ENCODE data around the gene GATM. TPM values are rescaled to one million over a fixed set of nuclear protein-coding genes. Genes with fewer than 3 reads are reported as not detected.

GATM gene
- total RNA-seq, 1 experiment from 2014 or later: 1.6 TPM

DNA sequence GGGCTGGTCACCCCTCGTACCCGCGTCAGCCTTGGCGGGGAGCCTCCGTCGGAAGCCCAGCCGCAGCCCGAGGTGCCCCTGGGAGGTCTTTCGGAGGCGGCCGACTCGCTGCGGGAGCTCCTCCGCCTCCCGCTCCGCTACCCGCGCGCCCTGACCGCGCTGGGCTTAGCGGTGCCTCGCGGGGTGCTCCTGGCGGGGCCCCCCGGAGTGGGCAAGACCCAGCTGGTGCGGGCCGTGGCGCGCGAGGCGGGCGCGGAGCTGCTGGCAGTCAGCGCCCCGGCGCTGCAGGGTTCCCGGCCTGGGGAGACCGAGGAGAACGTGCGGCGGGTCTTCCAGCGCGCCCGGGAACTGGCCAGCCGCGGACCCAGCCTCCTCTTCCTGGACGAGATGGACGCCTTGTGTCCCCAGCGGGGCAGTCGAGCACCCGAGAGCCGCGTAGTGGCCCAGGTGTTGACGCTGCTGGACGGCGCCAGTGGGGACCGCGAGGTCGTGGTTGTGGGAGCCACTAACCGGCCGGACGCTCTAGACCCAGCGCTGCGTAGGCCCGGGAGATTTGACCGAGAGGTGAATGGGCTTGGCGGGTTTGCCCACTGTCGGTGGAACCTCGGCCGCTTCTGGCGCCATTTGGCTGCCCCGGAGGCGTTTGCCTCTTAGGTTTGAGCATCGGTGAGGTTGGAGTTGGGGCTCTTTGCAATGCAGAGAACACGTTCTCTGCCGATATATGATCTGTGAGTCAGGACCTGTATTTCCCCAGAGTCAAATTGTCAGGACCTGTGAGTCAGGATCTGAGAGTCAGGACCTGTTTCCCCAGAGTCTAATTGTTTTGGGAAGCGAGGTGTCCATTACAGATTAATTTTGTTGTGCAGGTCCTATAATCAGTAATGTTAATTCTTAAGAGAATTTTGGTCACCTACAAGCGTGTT is 24.9 kb upstream of the GATM start:
- peaks cover 30% of the 10 kb centered on the region for H3K36me3 Mint-ChIP-seq (ENCODE audit: insufficient read depth, unreplicated experiment)
- H3K27ac Mint-ChIP-seq (ENCODE audit: low read depth, unreplicated experiment): peak overlapping the region; percentile 85
- intact Hi-C loops (cut with micrococcal nuclease): loop anchor here (1.0 to 2.0 kb wide), 3 partner anchors 54 to 203 kb away; no protein-coding TSS in a partner anchor
- H3K9me3 Mint-ChIP-seq (ENCODE audit: unreplicated experiment): no peaks in the 10 kb centered on the region
- BruUV-seq (replicated peaks): TSS peak; percentile 20
- POLR2A ChIA-PET: interaction anchor here (0.7 to 4.5 kb wide), 20 partner anchors 9 to 274 kb away, joined by 3 to 62 read pairs (median 6); partner anchors contain the start of genes BLOC1S6, DUOX1, DUOXA1 and SQOR
- H3K27me3 Mint-ChIP-seq (ENCODE audit: insufficient read depth, unreplicated experiment): no peaks in the 10 kb centered on the region
- peaks cover 27% of the 10 kb centered on the region for H3K4me1 Mint-ChIP-seq (ENCODE audit: insufficient read depth, unreplicated experiment)
- CTCF ChIA-PET: interaction anchor here (0.7 to 5.0 kb wide), 9 partner anchors 8 to 240 kb away, joined by 3 to 44 read pairs (median 10); no protein-coding TSS in a partner anchor
- H3K4me3 Mint-ChIP-seq (ENCODE audit: unreplicated experiment): peak overlapping the region; percentile 91
- TF ChIP-seq, protein P1, sequence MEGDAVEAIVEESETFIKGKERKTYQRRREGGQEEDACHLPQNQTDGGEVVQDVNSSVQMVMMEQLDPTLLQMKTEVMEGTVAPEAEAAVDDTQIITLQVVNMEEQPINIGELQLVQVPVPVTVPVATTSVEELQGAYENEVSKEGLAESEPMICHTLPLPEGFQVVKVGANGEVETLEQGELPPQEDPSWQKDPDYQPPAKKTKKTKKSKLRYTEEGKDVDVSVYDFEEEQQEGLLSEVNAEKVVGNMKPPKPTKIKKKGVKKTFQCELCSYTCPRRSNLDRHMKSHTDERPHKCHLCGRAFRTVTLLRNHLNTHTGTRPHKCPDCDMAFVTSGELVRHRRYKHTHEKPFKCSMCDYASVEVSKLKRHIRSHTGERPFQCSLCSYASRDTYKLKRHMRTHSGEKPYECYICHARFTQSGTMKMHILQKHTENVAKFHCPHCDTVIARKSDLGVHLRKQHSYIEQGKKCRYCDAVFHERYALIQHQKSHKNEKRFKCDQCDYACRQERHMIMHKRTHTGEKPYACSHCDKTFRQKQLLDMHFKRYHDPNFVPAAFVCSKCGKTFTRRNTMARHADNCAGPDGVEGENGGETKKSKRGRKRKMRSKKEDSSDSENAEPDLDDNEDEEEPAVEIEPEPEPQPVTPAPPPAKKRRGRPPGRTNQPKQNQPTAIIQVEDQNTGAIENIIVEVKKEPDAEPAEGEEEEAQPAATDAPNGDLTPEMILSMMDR (IDR thresholded peaks at IDR 0.05; ENCODE audit: unreplicated experiment): no peak
- peak; percentile 81 for DNase-seq (ENCODE audit: unreplicated experiment)

- CTCF ChIA-PET: interaction anchor here (0.6 to 5.0 kb wide), 10 partner anchors 9 to 239 kb away, joined by 3 to 44 read pairs (median 8); no protein-coding TSS in a partner anchor
- Mint-ChIP-seq H3K27me3 (ENCODE audit: insufficient read depth, unreplicated experiment) (no peaks in the 10 kb centered on the region), H3K9me3 (ENCODE audit: unreplicated experiment) (no peaks in the 10 kb centered on the region), H3K4me3 (ENCODE audit: unreplicated experiment) (peak overlapping the region; percentile 91), H3K36me3 (ENCODE audit: insufficient read depth, unreplicated experiment) (peaks cover 24% of the 10 kb centered on the region), H3K4me1 (ENCODE audit: insufficient read depth, unreplicated experiment) (peaks cover 27% of the 10 kb centered on the region), H3K27ac (ENCODE audit: low read depth, unreplicated experiment) (peak overlapping the region; percentile 88)
- intact Hi-C loops (cut with micrococcal nuclease): loop anchor here (1.0 to 2.0 kb wide), 3 partner anchors 54 to 202 kb away; no protein-coding TSS in a partner anchor
- POLR2A ChIA-PET: interaction anchor here (0.7 to 4.5 kb wide), 29 partner anchors 10 to 379 kb away, joined by 3 to 62 read pairs (median 4); partner anchors contain the start of genes BLOC1S6, DUOX1, DUOXA1 and GATM
- BruUV-seq (replicated peaks): no TSS peak
- TF ChIP-seq, protein P1 (IDR thresholded peaks at IDR 0.05; ENCODE audit: unreplicated experiment): no peak
- peak; percentile 99 for DNase-seq (ENCODE audit: unreplicated experiment)
Measured at GRCh38 chr15:45402162-45402954, 24.0 kb upstream of the GATM start.

GRCh38 chr15:45401665-45402161 is 23.4 kb upstream of the GATM start:
- Mint-ChIP-seq H3K4me1 (ENCODE audit: insufficient read depth, unreplicated experiment) (peaks cover 25% of the 10 kb centered on the region), H3K4me3 (ENCODE audit: unreplicated experiment) (peak overlapping the region; percentile 91), H3K36me3 (ENCODE audit: insufficient read depth, unreplicated experiment) (peaks cover 17% of the 10 kb centered on the region), H3K27me3 (ENCODE audit: insufficient read depth, unreplicated experiment) (no peaks in the 10 kb centered on the region), H3K9me3 (ENCODE audit: unreplicated experiment) (no peaks in the 10 kb centered on the region), H3K27ac (ENCODE audit: low read depth, unreplicated experiment) (peak overlapping the region; percentile 88)
- no peak for DNase-seq (ENCODE audit: unreplicated experiment)
- ChIA-PET POLR2A (interaction anchor here (0.7 to 4.5 kb wide), 27 partner anchors 11 to 378 kb away, joined by 3 to 62 read pairs (median 4); partner anchors contain the start of genes BLOC1S6, DUOX1, DUOXA1 and GATM), CTCF (interaction anchor here (0.7 to 5.0 kb wide), 11 partner anchors 10 to 294 kb away, joined by 3 to 44 read pairs (median 6); no protein-coding TSS in a partner anchor)
- BruUV-seq (replicated peaks): TSS peak; percentile 82
- intact Hi-C loops (cut with micrococcal nuclease): loop anchor here (1.0 to 2.0 kb wide), 3 partner anchors 55 to 201 kb away; no protein-coding TSS in a partner anchor
- TF ChIP-seq, protein P1 (IDR thresholded peaks at IDR 0.05; ENCODE audit: unreplicated experiment): no peak

All from MCF 10A (cell line).